Ishikawa (cell line): ENCODE results near the gene DLX6.

ENCODE experiments used
- CEBPB ChIP-seq: IDR thresholded peaks from 2 replicates; pipeline ENCODE4 v1.6.1; 2012
- CREB1 ChIP-seq: IDR thresholded peaks from 2 replicates; pipeline ENCODE4 v1.6.1; 2012; ENCODE audit warnings: low read depth
- EGR1 ChIP-seq: IDR thresholded peaks from 2 replicates; pipeline ENCODE4 v1.6.1; 2012
- EP300 ChIP-seq: IDR thresholded peaks from 2 replicates; pipeline ENCODE4 v1.6.1; 2012; ENCODE audit warnings: borderline replicate concordance
- FOXM1 ChIP-seq: IDR thresholded peaks from 2 replicates; pipeline ENCODE4 v1.6.1; 2012; ENCODE audit warnings: low read depth, borderline replicate concordance
- MAX ChIP-seq: IDR thresholded peaks from 2 replicates; pipeline ENCODE4 v1.6.1; 2012
- NFIC ChIP-seq: IDR thresholded peaks from 2 replicates; pipeline ENCODE4 v1.6.1; 2012
- RAD21 ChIP-seq: IDR thresholded peaks from 2 replicates; pipeline ENCODE4 v1.6.1; 2012; ENCODE audit warnings: low read depth
- TAF1 ChIP-seq: IDR thresholded peaks from 2 replicates; pipeline ENCODE4 v1.6.1; 2012; ENCODE audit warnings: low read depth, mild to moderate bottlenecking
- TCF12 ChIP-seq: IDR thresholded peaks from 2 replicates; pipeline ENCODE4 v1.6.1; 2012; ENCODE audit warnings: low read depth
- TEAD4 ChIP-seq: IDR thresholded peaks from 2 replicates; pipeline ENCODE4 v1.6.1; 2012
- YY1 ChIP-seq: IDR thresholded peaks from 2 replicates; pipeline ENCODE4 v1.6.1; 2012; ENCODE audit warnings: low read depth
- ZBTB7A ChIP-seq: IDR thresholded peaks from 2 replicates; pipeline ENCODE4 v1.6.1; 2012; ENCODE audit warnings: low read depth
- TF ChIP-seq, protein P1 (sequence below): IDR thresholded peaks from 2 replicates; pipeline ENCODE4 v1.6.1; 2012
- TF ChIP-seq, protein P2 (sequence below): IDR thresholded peaks from 2 replicates; pipeline ENCODE4 v1.6.1; 2012; ENCODE audit warnings: low read depth, mild to moderate bottlenecking

The DLX6 gene

GRCh38 chr7:97007583-97007861, 2.2 kb downstream of the DLX6 start:
- TF ChIP-seq RAD21 = no peak
- no peak for TF ChIP-seq ZBTB7A
- TF ChIP-seq FOXM1 = no peak

DNA sequence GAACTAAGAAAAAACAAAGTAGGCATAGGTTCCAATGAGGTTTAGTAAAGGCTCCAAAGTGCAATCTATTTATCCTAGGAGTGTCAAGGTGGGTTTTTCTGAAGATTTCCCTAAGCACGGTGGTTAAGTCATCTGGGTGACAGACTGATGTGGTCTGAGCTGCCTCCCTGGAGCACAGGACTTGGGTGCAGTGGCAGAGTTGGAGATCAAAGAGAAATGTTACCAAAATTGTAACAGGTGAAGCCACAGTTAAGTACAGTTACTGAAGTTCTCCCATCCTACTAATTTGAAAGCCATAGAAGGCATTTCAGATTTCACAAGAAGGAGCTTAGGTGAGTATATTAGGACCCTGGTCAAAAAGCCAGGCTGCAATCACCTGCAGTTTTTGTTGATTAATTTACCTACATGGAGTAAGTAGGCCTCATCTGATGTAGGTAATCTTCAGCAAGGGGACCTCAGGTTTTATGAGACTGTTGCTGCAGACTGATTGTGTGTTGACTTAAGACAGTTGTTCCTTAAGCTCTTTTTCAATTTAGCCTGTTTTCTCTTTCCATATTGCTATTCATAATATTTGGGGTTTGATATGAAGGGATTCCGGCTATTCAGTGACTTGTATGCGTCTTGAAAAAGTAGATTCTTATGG, 3.0 kb downstream of the DLX6 start:
- TF ChIP-seq FOXM1 (no peak), TEAD4 (no peak), TCF12 (no peak), EGR1 (no peak), CREB1 (no peak), TAF1 (no peak), CEBPB (no peak), MAX (no peak), EP300 (no peak), RAD21 (no peak), ZBTB7A (no peak), YY1 (no peak), NFIC (no peak)
- TF ChIP-seq, protein P1, sequence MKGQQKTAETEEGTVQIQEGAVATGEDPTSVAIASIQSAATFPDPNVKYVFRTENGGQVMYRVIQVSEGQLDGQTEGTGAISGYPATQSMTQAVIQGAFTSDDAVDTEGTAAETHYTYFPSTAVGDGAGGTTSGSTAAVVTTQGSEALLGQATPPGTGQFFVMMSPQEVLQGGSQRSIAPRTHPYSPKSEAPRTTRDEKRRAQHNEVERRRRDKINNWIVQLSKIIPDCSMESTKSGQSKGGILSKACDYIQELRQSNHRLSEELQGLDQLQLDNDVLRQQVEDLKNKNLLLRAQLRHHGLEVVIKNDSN = no peak
- TF ChIP-seq, protein P2, sequence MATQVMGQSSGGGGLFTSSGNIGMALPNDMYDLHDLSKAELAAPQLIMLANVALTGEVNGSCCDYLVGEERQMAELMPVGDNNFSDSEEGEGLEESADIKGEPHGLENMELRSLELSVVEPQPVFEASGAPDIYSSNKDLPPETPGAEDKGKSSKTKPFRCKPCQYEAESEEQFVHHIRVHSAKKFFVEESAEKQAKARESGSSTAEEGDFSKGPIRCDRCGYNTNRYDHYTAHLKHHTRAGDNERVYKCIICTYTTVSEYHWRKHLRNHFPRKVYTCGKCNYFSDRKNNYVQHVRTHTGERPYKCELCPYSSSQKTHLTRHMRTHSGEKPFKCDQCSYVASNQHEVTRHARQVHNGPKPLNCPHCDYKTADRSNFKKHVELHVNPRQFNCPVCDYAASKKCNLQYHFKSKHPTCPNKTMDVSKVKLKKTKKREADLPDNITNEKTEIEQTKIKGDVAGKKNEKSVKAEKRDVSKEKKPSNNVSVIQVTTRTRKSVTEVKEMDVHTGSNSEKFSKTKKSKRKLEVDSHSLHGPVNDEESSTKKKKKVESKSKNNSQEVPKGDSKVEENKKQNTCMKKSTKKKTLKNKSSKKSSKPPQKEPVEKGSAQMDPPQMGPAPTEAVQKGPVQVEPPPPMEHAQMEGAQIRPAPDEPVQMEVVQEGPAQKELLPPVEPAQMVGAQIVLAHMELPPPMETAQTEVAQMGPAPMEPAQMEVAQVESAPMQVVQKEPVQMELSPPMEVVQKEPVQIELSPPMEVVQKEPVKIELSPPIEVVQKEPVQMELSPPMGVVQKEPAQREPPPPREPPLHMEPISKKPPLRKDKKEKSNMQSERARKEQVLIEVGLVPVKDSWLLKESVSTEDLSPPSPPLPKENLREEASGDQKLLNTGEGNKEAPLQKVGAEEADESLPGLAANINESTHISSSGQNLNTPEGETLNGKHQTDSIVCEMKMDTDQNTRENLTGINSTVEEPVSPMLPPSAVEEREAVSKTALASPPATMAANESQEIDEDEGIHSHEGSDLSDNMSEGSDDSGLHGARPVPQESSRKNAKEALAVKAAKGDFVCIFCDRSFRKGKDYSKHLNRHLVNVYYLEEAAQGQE = no peak

DNA sequence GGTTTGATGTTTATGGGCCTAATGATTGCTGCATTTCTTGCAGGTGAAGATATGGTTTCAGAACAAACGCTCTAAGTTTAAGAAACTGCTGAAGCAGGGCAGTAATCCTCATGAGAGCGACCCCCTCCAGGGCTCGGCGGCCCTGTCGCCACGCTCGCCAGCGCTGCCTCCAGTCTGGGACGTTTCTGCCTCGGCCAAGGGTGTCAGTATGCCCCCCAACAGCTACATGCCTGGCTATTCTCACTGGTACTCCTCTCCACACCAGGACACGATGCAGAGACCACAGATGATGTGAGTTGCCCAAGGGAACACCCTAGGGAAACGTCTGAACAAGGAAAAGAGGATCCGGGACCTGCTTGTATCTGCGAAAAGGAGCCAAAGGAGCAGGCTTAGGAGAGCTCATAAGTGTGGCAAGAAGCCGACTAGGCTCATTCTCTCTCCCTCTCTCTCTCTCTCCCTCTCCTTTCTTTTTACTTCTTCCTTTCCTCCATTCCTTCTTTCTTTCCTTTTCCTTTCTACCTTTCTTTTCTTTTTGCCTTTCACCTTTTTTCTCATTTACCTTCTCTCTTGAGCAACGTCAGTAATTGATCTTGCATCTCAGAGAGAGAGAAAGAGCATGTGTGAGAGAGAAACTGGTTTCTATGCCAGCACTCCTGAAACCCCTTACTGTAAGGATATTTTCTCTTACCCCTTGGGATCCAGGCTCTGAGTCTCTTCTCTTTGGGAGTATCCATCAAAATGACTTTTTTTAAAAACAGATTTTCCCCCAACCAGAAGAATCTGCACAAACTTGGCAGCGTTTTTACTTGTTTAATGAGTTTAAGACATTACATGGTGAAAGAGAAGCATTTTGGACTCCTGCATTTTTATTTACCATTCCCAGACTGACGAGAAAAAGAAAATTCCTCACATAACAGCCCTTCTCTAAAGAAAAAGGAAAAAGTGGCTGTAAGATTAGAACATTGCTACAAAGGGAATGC, 4.7 kb downstream of the DLX6 start:
- TF ChIP-seq RAD21 = no peak
- no peak for TF ChIP-seq ZBTB7A

- TF ChIP-seq TAF1 = no peak
- no peak for TF ChIP-seq EGR1
- TF ChIP-seq TCF12 = no peak
- TF ChIP-seq, protein P1 = no peak
- TF ChIP-seq YY1 = no peak
- no peak for TF ChIP-seq CEBPB
- no peak for TF ChIP-seq MAX
- TF ChIP-seq TEAD4 = no peak
- TF ChIP-seq, protein P2 = no peak
- TF ChIP-seq EP300 = no peak
Observed at GRCh38 chr7:97011104-97011503, 5.8 kb downstream of the DLX6 start.

GRCh38 chr7:97011536-97012364, 6.4 kb downstream of the DLX6 start:
- TF ChIP-seq ZBTB7A (no peak), NFIC (no peak), MAX (no peak), YY1 (no peak), RAD21 (no peak), CEBPB (no peak), CREB1 (no peak)
